ENCODE results near the gene PANK1. TPM values are rescaled to one million over a fixed set of nuclear protein-coding genes. Genes with fewer than 3 reads are reported as not detected.

Gene PANK1
- 4.6 to 6.4 TPM (median 5.8 TPM) in 5 replicates for total RNA-seq (2022; extraction: Qiagen RNA extraction; ENCODE audit: low read depth)

DNA sequence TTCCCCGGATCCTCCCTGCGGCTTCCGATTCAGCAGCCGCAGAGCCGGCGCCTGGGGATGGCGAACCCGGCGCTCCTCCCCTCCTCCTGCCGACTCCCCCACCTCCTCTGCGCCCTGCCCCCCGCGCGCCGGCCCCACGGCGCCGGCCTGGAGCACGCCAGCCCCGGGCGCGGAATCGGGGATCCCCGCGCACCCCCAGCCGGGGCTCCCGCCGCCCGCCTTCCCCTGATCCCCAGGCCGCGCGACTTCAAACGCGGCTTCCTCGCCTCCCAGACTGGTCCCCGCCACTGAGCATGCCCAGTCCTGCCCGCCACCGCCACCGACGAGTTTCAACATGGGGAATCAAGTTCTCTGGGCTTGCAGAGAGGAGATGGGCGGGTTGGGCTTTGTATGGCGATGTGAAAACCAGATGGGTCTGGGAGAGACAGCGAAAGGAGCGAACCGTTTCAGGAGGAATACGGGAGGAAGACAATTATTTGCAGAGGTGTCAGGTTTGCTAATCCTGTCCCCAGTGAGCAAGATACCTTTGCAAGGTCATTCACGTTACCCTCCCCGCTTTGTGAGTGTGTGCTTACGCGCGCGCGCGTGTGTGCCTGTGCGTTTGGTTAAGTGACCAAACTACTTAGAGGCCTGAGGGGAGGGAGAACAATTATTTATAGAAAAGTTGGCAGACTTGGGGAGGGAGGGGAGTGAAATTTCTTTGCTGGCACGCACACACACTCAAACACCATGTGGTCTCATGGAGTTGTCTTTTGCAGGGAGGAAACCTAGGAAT, at the start of gene PANK1:
TSS of gene PANK1 (minus strand) at position 276 of the 775 bp plus-strand sequence. CDS start 351 bp downstream, outside the sequence.

DNA sequence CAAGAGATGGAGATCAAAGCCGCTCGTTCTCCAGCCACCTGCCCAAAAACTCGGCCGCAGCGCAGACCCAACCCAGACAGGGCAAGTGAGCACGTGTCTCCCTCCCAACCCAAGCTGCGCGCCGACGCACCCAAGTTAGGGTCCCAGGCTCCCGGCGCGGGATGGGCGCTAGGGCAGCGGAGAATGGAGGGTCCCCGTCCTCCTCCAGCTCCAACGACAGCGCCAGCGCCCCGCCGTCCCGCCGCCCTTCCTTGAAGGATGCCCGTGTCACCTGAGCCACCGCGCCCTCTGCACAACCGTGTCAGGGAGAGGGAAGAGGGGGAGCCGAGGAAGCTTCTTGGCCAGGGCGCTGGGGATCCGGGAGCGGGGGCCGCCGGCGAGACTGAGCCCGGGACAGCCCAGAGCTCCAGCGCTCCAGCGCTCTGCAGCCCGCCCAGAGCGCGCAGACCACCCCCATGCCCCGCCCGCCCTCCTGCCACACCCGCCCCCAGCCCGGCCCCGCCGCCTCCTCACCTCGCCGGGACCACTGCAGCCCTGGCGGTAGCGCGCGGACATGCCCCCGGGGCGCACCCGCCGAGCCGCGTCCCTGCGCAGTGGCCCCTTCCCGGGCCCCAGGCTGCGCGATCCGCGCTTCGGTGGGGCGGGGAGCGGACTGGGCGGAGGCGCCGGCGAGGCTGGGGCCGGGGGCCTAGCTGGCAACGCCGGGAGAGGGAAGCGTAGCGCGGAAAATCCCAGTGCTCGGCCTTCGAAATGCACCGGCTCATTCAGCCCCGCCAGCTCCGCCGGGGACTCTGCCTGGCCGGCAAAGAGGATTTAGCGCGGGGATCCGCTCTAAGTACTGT, 109.7 kb downstream of the PANK1 start, which contains the start of gene SLC16A12:
TSS of gene SLC16A12 (minus strand) at position 424 of the 842 bp plus-strand sequence. CDS start 73,016 bp downstream, outside the sequence.

Other genes with a start within 250 kb of the PANK1 start
- gene IFIT5, start 230.7 kb downstream of the PANK1 start, total RNA-seq (2022; extraction: Qiagen RNA extraction; ENCODE audit: low read depth), result 7.5 to 11.1 TPM (median 9.6 TPM) in 5 replicates
- 0.19 to 0.78 TPM (median 0.32 TPM) in 5 replicates for gene SLC16A12, start 109.6 kb downstream of the PANK1 start, total RNA-seq (2022; extraction: Qiagen RNA extraction; ENCODE audit: low read depth)
- gene KIF20B, start 56.3 kb upstream of the PANK1 start, total RNA-seq (2022; extraction: Qiagen RNA extraction; ENCODE audit: low read depth), result 9.4 to 16.3 TPM (median 14.0 TPM) in 5 replicates

Measured in A549 treated with GW870086 at 1 μM for 4 hours (cell line).